NB4 (cell line): ENCODE results near the gene RNF220.

Experiments used
- DNase-seq: peaks from one replicate; pipeline ENCODE4 v3.0.0; 2010; ENCODE audit warnings: low read depth
- H3K4me3 ChIP-seq: one replicate; pipeline ENCODE4 v1.5.1; 2011; ENCODE audit warnings: mild to moderate bottlenecking, low read depth, low read length, moderate library complexity
- MYC ChIP-seq: IDR thresholded peaks from 2 replicates; pipeline ENCODE4 v1.6.1; 2011; ENCODE audit warnings: low read depth, low read length
- POLR2A ChIP-seq: IDR thresholded peaks from 2 replicates; pipeline ENCODE4 v1.6.1; 2011; ENCODE audit warnings: mild to moderate bottlenecking; ENCODE audit not compliant: insufficient read length; ENCODE audit errors: extremely low read depth
- TF ChIP-seq, protein P1 (sequence below): IDR thresholded peaks from 2 replicates; pipeline ENCODE4 v1.6.1; 2011; ENCODE audit warnings: low read depth, low read length
- TF ChIP-seq, protein P2 (sequence below): IDR thresholded peaks from one replicate; pipeline ENCODE4 v1.5.1; 2012; ENCODE audit warnings: low read depth, low read length

The RNF220 gene

DNA sequence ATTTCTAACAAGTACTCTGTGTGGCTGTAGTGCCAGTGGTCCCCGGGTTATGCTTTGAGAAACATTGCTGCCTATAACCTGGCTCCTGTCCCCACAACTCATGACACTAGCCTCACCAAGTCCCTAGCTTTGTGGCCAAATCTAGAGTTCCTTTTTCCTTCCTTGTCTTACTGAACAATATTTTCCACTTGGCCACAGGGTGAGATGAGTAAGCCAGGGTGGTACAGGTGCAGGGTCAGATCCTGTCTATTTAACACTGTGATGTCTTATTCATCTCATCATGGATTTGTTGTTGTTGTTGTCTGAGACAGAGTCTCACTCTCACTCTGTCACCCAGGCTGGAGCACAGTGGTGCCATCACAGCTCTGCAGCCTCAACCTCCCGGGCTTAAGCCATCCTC is 288.1 kb downstream of the RNF220 start:
- DNase-seq: no peak
- TF ChIP-seq MYC (no peak), POLR2A (no peak)
- TF ChIP-seq, protein P1, sequence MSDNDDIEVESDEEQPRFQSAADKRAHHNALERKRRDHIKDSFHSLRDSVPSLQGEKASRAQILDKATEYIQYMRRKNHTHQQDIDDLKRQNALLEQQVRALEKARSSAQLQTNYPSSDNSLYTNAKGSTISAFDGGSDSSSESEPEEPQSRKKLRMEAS: no peak
- TF ChIP-seq, protein P2, sequence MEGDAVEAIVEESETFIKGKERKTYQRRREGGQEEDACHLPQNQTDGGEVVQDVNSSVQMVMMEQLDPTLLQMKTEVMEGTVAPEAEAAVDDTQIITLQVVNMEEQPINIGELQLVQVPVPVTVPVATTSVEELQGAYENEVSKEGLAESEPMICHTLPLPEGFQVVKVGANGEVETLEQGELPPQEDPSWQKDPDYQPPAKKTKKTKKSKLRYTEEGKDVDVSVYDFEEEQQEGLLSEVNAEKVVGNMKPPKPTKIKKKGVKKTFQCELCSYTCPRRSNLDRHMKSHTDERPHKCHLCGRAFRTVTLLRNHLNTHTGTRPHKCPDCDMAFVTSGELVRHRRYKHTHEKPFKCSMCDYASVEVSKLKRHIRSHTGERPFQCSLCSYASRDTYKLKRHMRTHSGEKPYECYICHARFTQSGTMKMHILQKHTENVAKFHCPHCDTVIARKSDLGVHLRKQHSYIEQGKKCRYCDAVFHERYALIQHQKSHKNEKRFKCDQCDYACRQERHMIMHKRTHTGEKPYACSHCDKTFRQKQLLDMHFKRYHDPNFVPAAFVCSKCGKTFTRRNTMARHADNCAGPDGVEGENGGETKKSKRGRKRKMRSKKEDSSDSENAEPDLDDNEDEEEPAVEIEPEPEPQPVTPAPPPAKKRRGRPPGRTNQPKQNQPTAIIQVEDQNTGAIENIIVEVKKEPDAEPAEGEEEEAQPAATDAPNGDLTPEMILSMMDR: no peak
- no peak overlapping the region for H3K4me3 ChIP-seq

GRCh38 chr1:44693900-44694299 is 288.8 kb downstream of the RNF220 start:
- TF ChIP-seq, protein P1: no peak
- TF ChIP-seq MYC (no peak), POLR2A (no peak)
- TF ChIP-seq, protein P2: no peak
- DNase-seq: no peak
- no peak overlapping the region for H3K4me3 ChIP-seq

GRCh38 chr1:44694863-44695478 is 289.9 kb downstream of the RNF220 start:
- TF ChIP-seq, protein P2: no peak
- TF ChIP-seq POLR2A (no peak), MYC (no peak)
- TF ChIP-seq, protein P1: no peak
- H3K4me3 ChIP-seq: no peak overlapping the region
- DNase-seq: no peak

- DNase-seq: no peak
- TF ChIP-seq POLR2A: no peak
- TF ChIP-seq MYC: no peak
- TF ChIP-seq, protein P2: no peak
- no peak overlapping the region for H3K4me3 ChIP-seq
Observed at GRCh38 chr1:44695671-44696070, 290.6 kb downstream of the RNF220 start.

GRCh38 chr1:44696101-44696500 is 291.0 kb downstream of the RNF220 start:
- DNase-seq: no peak
- H3K4me3 ChIP-seq: no peak overlapping the region
- TF ChIP-seq POLR2A (no peak), MYC (no peak)
- TF ChIP-seq, protein P2: no peak
- TF ChIP-seq, protein P1: no peak
